ACC112 (cell line): ENCODE data around the gene SORCS2.

Experiments used
- H2AFZ ChIP-seq: fragments of 200-600 bp; sonication (generic); one replicate; pipeline ENCODE4 v1.6.0; 2017; ENCODE audit warnings: antibody characterized with exemption, low read length; ENCODE audit not compliant: unreplicated experiment
- H3K27ac ChIP-seq: fragments of 200-600 bp; sonication (generic); 2 replicates; pipeline ENCODE4 v1.5.1; 2014; ENCODE audit warnings: low read depth, mild to moderate bottlenecking, antibody characterized with exemption, low read length, moderate library complexity
- H3K27me3 ChIP-seq: fragments of 200-600 bp; sonication (generic); 2 replicates; pipeline ENCODE4 v1.6.1; 2014; ENCODE audit warnings: mild to moderate bottlenecking, antibody characterized with exemption, low read length, moderate library complexity, mixed read lengths; ENCODE audit not compliant: insufficient read depth
- H3K36me3 ChIP-seq: fragments of 200-600 bp; sonication (generic); 2 replicates; pipeline ENCODE4 v1.6.1; 2016; ENCODE audit warnings: mild to moderate bottlenecking, antibody characterized with exemption, low read length, moderate library complexity, mixed read lengths; ENCODE audit not compliant: insufficient read depth
- H3K4me1 ChIP-seq: fragments of 200-600 bp; sonication (generic); one replicate; pipeline ENCODE4 v1.6.1; 2016; ENCODE audit warnings: low read length, mixed read lengths; ENCODE audit not compliant: insufficient read depth, unreplicated experiment, control insufficient read depth
- H3K4me3 ChIP-seq: fragments of 200-600 bp; sonication (generic); 2 replicates; pipeline ENCODE4 v1.5.1; 2014; ENCODE audit warnings: mild to moderate bottlenecking, low read depth, low read length
- H3K79me2 ChIP-seq: fragments of 200-600 bp; sonication (generic); one replicate; pipeline ENCODE4 v1.6.0; 2016; ENCODE audit warnings: low read length; ENCODE audit not compliant: control insufficient read depth, unreplicated experiment, insufficient read depth

The SORCS2 gene

GRCh38 chr4:7756071-7756470, 563.7 kb downstream of the SORCS2 start:
- Histone ChIP-seq H3K27me3 (no peaks in the 10 kb centered on the region), H3K4me3 (no peak overlapping the region), H3K79me2 (no peaks in the 10 kb centered on the region), H3K4me1 (no peaks in the 10 kb centered on the region), H2AFZ (no peak overlapping the region), H3K27ac (no peak overlapping the region), H3K36me3 (peaks cover 7% of the 10 kb centered on the region; the same call in 1 of the 2 replicates)

- Histone ChIP-seq H3K27me3 (no peaks in the 10 kb centered on the region), H2AFZ (no peak overlapping the region), H3K4me3 (no peak overlapping the region), H3K79me2 (no peaks in the 10 kb centered on the region), H3K27ac (no peak overlapping the region), H3K4me1 (no peaks in the 10 kb centered on the region), H3K36me3 (peaks cover 7% of the 10 kb centered on the region; the same call in 1 of the 2 replicates)
These were observed 564.4 kb downstream of the SORCS2 start for GRCh38 chr4:7756561-7757355.

- Histone ChIP-seq H3K4me1 (no peaks in the 10 kb centered on the region), H2AFZ (no peak overlapping the region), H3K79me2 (no peaks in the 10 kb centered on the region), H3K27ac (no peak overlapping the region), H3K27me3 (no peaks in the 10 kb centered on the region), H3K36me3 (peaks cover 14% of the 10 kb centered on the region; the same call in 1 of the 2 replicates), H3K4me3 (no peak overlapping the region)
These were observed 565.4 kb downstream of the SORCS2 start for GRCh38 chr4:7757501-7758471.

- Histone ChIP-seq H3K27me3 (no peaks in the 10 kb centered on the region), H3K4me3 (no peak overlapping the region), H3K4me1 (no peaks in the 10 kb centered on the region), H3K36me3 (peaks cover 18% of the 10 kb centered on the region; the same call in 1 of the 2 replicates), H2AFZ (no peak overlapping the region), H3K79me2 (no peaks in the 10 kb centered on the region), H3K27ac (no peak overlapping the region)
These were observed 566.1 kb downstream of the SORCS2 start for GRCh38 chr4:7758476-7758875.

- H3K27ac ChIP-seq, result no peak overlapping the region
- peaks cover 24% of the 10 kb centered on the region; the same call in 1 of the 2 replicates for H3K36me3 ChIP-seq
- peaks cover 2% of the 10 kb centered on the region for H3K79me2 ChIP-seq
- peaks cover 4% of the 10 kb centered on the region for H3K4me1 ChIP-seq
- no peak overlapping the region for H3K4me3 ChIP-seq
- H3K27me3 ChIP-seq, result no peaks in the 10 kb centered on the region
- H2AFZ ChIP-seq, result no peak overlapping the region
These were observed 566.9 kb downstream of the SORCS2 start for GRCh38 chr4:7759216-7759615.

GRCh38 chr4:7759635-7760034, 567.3 kb downstream of the SORCS2 start:
- H3K36me3 ChIP-seq, result peaks cover 24% of the 10 kb centered on the region; the same call in 1 of the 2 replicates
- no peaks in the 10 kb centered on the region for H3K27me3 ChIP-seq
- H3K79me2 ChIP-seq, result peaks cover 2% of the 10 kb centered on the region
- H3K27ac ChIP-seq, result no peak overlapping the region
- no peak overlapping the region for H2AFZ ChIP-seq
- H3K4me3 ChIP-seq, result no peak overlapping the region
- peaks cover 4% of the 10 kb centered on the region for H3K4me1 ChIP-seq

GRCh38 chr4:7760228-7760627, 567.9 kb downstream of the SORCS2 start:
- no peak overlapping the region for H2AFZ ChIP-seq
- no peaks in the 10 kb centered on the region for H3K27me3 ChIP-seq
- H3K79me2 ChIP-seq, result peaks cover 2% of the 10 kb centered on the region
- H3K27ac ChIP-seq, result no peak overlapping the region
- H3K4me1 ChIP-seq, result peaks cover 4% of the 10 kb centered on the region
- peaks cover 24% of the 10 kb centered on the region; the same call in 1 of the 2 replicates for H3K36me3 ChIP-seq
- no peak overlapping the region for H3K4me3 ChIP-seq

- H2AFZ ChIP-seq, result no peak overlapping the region
- H3K4me1 ChIP-seq, result peaks cover 4% of the 10 kb centered on the region
- H3K27ac ChIP-seq, result no peak overlapping the region
- no peak overlapping the region for H3K4me3 ChIP-seq
- H3K27me3 ChIP-seq, result no peaks in the 10 kb centered on the region
- H3K36me3 ChIP-seq, result peaks cover 24% of the 10 kb centered on the region; the same call in 1 of the 2 replicates
- H3K79me2 ChIP-seq, result peaks cover 2% of the 10 kb centered on the region
These were observed 568.4 kb downstream of the SORCS2 start for GRCh38 chr4:7760706-7761105.

- Histone ChIP-seq H2AFZ (no peak overlapping the region), H3K27me3 (no peaks in the 10 kb centered on the region), H3K79me2 (peaks cover 2% of the 10 kb centered on the region), H3K4me3 (no peak overlapping the region), H3K36me3 (peaks cover 24% of the 10 kb centered on the region; the same call in 1 of the 2 replicates), H3K4me1 (peaks cover 4% of the 10 kb centered on the region), H3K27ac (no peak overlapping the region)
These were observed 569.0 kb downstream of the SORCS2 start for GRCh38 chr4:7761312-7761711.

- H3K79me2 ChIP-seq, result peaks cover 2% of the 10 kb centered on the region
- no peak overlapping the region for H3K4me3 ChIP-seq
- H3K27ac ChIP-seq, result no peak overlapping the region
- H3K4me1 ChIP-seq, result peaks cover 4% of the 10 kb centered on the region
- peaks cover 24% of the 10 kb centered on the region; the same call in 1 of the 2 replicates for H3K36me3 ChIP-seq
- H3K27me3 ChIP-seq, result no peaks in the 10 kb centered on the region
- no peak overlapping the region for H2AFZ ChIP-seq
These were observed 569.4 kb downstream of the SORCS2 start for GRCh38 chr4:7761720-7762119.
